ENCODE data around the gene HK3.
"Not testable (repeated sequence)": the region's sequence is repeated elsewhere in the genome, so short reads cannot be mapped to it uniquely, and the experiment has no call there.

Gene HK3

DNA sequence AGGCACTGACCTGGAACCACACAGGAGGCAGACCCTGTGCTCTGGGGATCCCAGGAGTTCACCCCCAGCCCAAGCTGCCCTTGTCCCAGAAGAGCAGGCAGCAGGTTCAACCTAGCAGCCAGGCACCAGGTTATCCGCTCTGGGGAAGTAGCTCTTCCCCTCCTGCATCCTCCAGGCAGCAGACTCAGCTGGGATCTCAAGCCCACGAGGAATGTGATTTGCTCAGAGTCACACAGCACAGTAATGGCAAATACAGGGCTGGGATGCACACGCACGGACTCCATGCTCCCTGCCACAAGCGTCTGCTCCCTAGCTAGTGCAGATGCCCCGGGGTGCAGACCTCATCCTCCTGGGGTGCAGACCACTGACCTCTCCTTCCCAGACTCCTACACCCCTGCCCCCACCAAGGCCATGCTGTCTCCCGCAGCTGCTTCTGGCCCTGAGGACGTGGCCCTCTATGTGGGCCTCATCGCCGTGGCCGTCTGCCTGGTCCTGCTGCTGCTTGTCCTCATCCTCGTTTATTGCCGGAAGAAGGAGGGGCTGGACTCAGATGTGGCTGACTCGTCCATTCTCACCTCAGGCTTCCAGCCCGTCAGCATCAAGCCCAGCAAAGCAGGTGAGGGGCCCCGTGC, 25.5 kb downstream of the HK3 start:
- H3K27ac ChIP-seq (ENCODE audit: insufficient read depth in 1 of 2, low read depth in 1 of 2, low read length in 2 of 2, poor library complexity in 1 of 2, severe bottlenecking in 2 of 2): no peak overlapping the region
- no peak overlapping the region for H3K4me3 ChIP-seq (ENCODE audit: control insufficient read depth in 1 of 7, extremely low read depth in 1 of 7, insufficient read depth in 4 of 7, low read depth in 2 of 7, low read length in 6 of 7)
- no peak for DNase-seq
- peaks cover 0 to 49% (median 9%) of the 10 kb centered on the region in 5 experiments for H3K27me3 ChIP-seq (replicated peaks in 2 of 5; ENCODE audit: control insufficient read depth in 4 of 5, insufficient read depth in 5 of 5, low read length in 4 of 5)
- ChIA-PET CTCF (no interaction called here), POLR2A (no interaction called here)
- WGBS (ENCODE audit: insufficient coverage): 82% methylated on average over 16 of the region's 16 CpGs
- H3K9me3 ChIP-seq (ENCODE audit: control extremely low read depth in 1 of 5, control insufficient read depth in 4 of 5, insufficient read depth in 2 of 5, low read depth in 1 of 5, low read length in 4 of 5): peaks cover 0 to 9% (median 0%) of the 10 kb centered on the region in 5 experiments
- peaks cover 0 to 18% (median 13%) of the 10 kb centered on the region in 4 experiments for H3K4me1 ChIP-seq (ENCODE audit: control extremely low read depth in 1 of 4, control insufficient read depth in 4 of 4, insufficient read depth in 4 of 4, low read length in 3 of 4)
- no peaks in the 10 kb centered on the region for H3K36me3 ChIP-seq (ENCODE audit: control insufficient read depth in 4 of 4, insufficient read depth in 4 of 4, low read length in 3 of 4)

DNA sequence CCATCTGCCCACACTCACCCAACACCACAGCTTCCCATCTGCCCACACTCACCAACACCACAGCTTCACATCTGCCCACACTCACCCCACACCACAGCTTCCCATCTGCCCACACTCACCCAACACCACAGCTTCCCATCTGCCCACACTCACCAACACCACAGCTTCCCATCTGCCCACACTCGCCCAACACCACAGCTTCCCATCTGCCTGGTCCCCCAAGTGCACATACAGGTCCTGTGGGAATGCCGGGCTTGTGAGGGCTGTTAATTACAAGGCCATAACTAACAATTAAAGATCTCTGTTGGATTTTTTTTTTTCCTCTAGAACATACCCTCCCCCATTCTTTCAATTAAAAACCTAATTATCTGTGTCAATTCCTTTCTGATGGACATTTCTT, 26.1 kb downstream of the HK3 start:
- WGBS (ENCODE audit: insufficient coverage): 42% methylated on average over 2 of the region's 2 CpGs
- POLR2A ChIA-PET: interaction anchor here (0.7 kb wide), 1 partner anchor 25 kb away, joined by 4 read pairs; no protein-coding TSS in a partner anchor
- H3K9me3 ChIP-seq (ENCODE audit: control extremely low read depth in 1 of 5, control insufficient read depth in 4 of 5, insufficient read depth in 2 of 5, low read depth in 1 of 5, low read length in 4 of 5); CTCF ChIA-PET; H3K36me3 ChIP-seq (ENCODE audit: control insufficient read depth in 4 of 4, insufficient read depth in 4 of 4, low read length in 3 of 4); H3K27ac ChIP-seq (ENCODE audit: insufficient read depth in 1 of 2, low read depth in 1 of 2, low read length in 2 of 2, poor library complexity in 1 of 2, severe bottlenecking in 2 of 2); H3K4me3 ChIP-seq (ENCODE audit: control insufficient read depth in 1 of 7, extremely low read depth in 1 of 7, insufficient read depth in 4 of 7, low read depth in 2 of 7, low read length in 6 of 7): not testable (repeated sequence)
- Histone ChIP-seq H3K27me3 (replicated peaks in 2 of 5; ENCODE audit: control insufficient read depth in 4 of 5, insufficient read depth in 5 of 5, low read length in 4 of 5) (peaks cover 0 to 49% (median 10%) of the 10 kb centered on the region in 5 experiments), H3K4me1 (ENCODE audit: control extremely low read depth in 1 of 4, control insufficient read depth in 4 of 4, insufficient read depth in 4 of 4, low read length in 3 of 4) (peaks cover 0 to 18% (median 13%) of the 10 kb centered on the region in 4 experiments)
- DNase-seq: peak in 2 of 3 donors; percentile 28 to 49

DNA sequence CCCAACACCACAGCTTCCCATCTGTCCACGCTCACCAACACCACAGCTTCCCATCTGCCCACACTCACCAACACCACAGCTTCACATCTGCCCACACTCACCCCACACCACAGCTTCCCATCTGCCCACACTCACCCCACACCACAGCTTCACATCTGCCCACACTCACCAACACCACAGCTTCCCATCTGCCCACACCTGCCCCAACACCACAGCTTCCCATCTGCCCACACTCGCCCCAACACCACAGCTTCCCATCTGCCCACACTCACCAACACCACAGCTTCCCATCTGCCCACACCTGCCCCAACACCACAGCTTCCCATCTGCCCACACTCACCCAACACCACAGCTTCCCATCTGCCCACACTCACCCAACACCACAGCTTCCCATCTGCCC, 26.6 kb downstream of the HK3 start:
- CTCF ChIA-PET; H3K27ac ChIP-seq (ENCODE audit: insufficient read depth in 1 of 2, low read depth in 1 of 2, low read length in 2 of 2, poor library complexity in 1 of 2, severe bottlenecking in 2 of 2); DNase-seq; H3K9me3 ChIP-seq (ENCODE audit: control extremely low read depth in 1 of 5, control insufficient read depth in 4 of 5, insufficient read depth in 2 of 5, low read depth in 1 of 5, low read length in 4 of 5); H3K36me3 ChIP-seq (ENCODE audit: control insufficient read depth in 4 of 4, insufficient read depth in 4 of 4, low read length in 3 of 4); H3K4me3 ChIP-seq (ENCODE audit: control insufficient read depth in 1 of 7, extremely low read depth in 1 of 7, insufficient read depth in 4 of 7, low read depth in 2 of 7, low read length in 6 of 7): not testable (repeated sequence)
- 0% methylated on average over 1 of the region's 2 CpGs for WGBS (ENCODE audit: insufficient coverage)
- peaks cover 0 to 18% (median 13%) of the 10 kb centered on the region in 4 experiments for H3K4me1 ChIP-seq (ENCODE audit: control extremely low read depth in 1 of 4, control insufficient read depth in 4 of 4, insufficient read depth in 4 of 4, low read length in 3 of 4)
- peaks cover 0 to 48% (median 11%) of the 10 kb centered on the region in 5 experiments for H3K27me3 ChIP-seq (replicated peaks in 2 of 5; ENCODE audit: control insufficient read depth in 4 of 5, insufficient read depth in 5 of 5, low read length in 4 of 5)
- POLR2A ChIA-PET: interaction anchor here (0.7 kb wide), 2 partner anchors 25 to 383 kb away, joined by 4 to 5 read pairs; no protein-coding TSS in a partner anchor

DNA sequence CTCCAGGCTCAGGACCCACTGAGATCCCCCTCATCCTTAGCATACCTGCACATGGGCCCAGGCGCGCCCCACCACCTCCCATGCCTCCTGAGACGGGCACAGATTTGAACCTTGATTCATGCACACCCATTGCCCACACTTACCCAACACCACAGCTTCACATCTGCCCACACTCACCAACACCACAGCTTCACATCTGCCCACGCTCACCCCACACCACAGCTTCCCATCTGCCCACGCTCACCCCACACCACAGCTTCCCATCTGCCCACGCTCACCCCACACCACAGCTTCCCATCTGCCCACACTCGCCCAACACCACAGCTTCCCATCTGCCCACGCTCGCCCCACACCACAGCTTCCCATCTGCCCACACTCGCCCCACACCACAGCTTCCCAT, 28.5 kb downstream of the HK3 start:
- H3K4me3 ChIP-seq (ENCODE audit: control insufficient read depth in 1 of 7, extremely low read depth in 1 of 7, insufficient read depth in 4 of 7, low read depth in 2 of 7, low read length in 6 of 7); H3K36me3 ChIP-seq (ENCODE audit: control insufficient read depth in 4 of 4, insufficient read depth in 4 of 4, low read length in 3 of 4); H3K27ac ChIP-seq (ENCODE audit: insufficient read depth in 1 of 2, low read depth in 1 of 2, low read length in 2 of 2, poor library complexity in 1 of 2, severe bottlenecking in 2 of 2); CTCF ChIA-PET; H3K9me3 ChIP-seq (ENCODE audit: control extremely low read depth in 1 of 5, control insufficient read depth in 4 of 5, insufficient read depth in 2 of 5, low read depth in 1 of 5, low read length in 4 of 5); H3K4me1 ChIP-seq (ENCODE audit: control extremely low read depth in 1 of 4, control insufficient read depth in 4 of 4, insufficient read depth in 4 of 4, low read length in 3 of 4); POLR2A ChIA-PET: not testable (repeated sequence)
- 75% methylated on average over 4 of the region's 10 CpGs for WGBS (ENCODE audit: insufficient coverage)
- peak; percentile 21 to 38 (median 29) for DNase-seq
- H3K27me3 ChIP-seq (replicated peaks in 2 of 5; ENCODE audit: control insufficient read depth in 4 of 5, insufficient read depth in 5 of 5, low read length in 4 of 5): peaks cover 0 to 48% (median 21%) of the 10 kb centered on the region in 5 experiments

DNA sequence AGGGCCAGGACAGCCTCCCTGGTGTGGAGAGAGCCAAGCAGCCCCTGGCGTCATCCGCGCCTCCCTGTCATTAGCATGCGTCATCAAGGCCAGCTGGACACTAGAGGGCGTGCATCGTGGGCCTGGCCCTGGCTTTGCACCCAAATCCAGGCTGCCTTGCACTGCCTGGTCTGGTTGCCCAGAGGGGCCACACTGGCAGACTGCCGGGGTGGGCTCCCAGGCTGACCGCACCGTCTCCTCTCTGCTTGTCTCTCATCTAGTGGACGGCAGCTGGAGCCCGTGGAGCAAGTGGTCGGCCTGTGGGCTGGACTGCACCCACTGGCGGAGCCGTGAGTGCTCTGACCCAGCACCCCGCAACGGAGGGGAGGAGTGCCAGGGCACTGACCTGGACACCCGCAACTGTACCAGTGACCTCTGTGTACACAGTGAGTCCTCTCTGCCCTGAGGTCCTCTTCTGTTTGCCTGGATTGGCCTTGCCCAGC, 29.0 kb downstream of the HK3 start:
- WGBS (ENCODE audit: insufficient coverage): 71% methylated on average over 17 of the region's 17 CpGs
- no peak for DNase-seq
- H3K27me3 ChIP-seq (replicated peaks in 2 of 5; ENCODE audit: control insufficient read depth in 4 of 5, insufficient read depth in 5 of 5, low read length in 4 of 5): peaks cover 0 to 48% (median 19%) of the 10 kb centered on the region in 5 experiments
- H3K4me3 ChIP-seq (ENCODE audit: control insufficient read depth in 1 of 7, extremely low read depth in 1 of 7, insufficient read depth in 4 of 7, low read depth in 2 of 7, low read length in 6 of 7): no peak overlapping the region
- no peak overlapping the region for H3K27ac ChIP-seq (ENCODE audit: insufficient read depth in 1 of 2, low read depth in 1 of 2, low read length in 2 of 2, poor library complexity in 1 of 2, severe bottlenecking in 2 of 2)
- peaks cover 0 to under 1% (median 0%) of the 10 kb centered on the region in 4 experiments for H3K4me1 ChIP-seq (ENCODE audit: control extremely low read depth in 1 of 4, control insufficient read depth in 4 of 4, insufficient read depth in 4 of 4, low read length in 3 of 4)
- ChIA-PET CTCF (no interaction called here), POLR2A (no interaction called here)
- H3K36me3 ChIP-seq (ENCODE audit: control insufficient read depth in 4 of 4, insufficient read depth in 4 of 4, low read length in 3 of 4): no peaks in the 10 kb centered on the region
- peaks cover 0 to 9% (median 0%) of the 10 kb centered on the region in 5 experiments for H3K9me3 ChIP-seq (ENCODE audit: control extremely low read depth in 1 of 5, control insufficient read depth in 4 of 5, insufficient read depth in 2 of 5, low read depth in 1 of 5, low read length in 4 of 5)

DNA sequence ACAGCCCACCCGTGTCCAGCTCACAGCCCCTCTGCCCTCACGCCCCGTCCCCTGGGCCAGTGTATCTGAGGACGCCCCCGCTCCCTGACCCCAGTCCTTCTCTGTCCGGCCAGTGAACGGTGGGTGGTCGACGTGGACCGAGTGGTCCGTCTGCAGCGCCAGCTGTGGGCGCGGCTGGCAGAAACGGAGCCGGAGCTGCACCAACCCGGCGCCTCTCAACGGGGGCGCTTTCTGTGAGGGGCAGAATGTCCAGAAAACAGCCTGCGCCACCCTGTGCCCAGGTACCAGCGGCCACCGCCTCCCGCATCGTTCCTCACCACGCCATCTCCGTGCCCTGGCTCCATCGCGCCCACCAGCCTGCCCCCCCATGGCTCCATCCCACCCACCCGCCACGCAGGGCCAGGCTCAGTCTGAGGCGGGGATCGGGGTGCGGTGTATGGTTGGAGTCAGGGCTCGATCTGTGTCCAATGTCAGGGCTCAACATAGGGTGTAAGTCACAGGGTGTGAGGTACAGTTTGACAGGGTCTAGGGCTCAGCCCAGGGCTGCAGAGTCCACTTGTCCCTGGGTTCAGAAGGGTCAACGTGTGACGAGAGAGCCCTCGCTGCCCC, 29.5 kb downstream of the HK3 start:
- Histone ChIP-seq H3K27ac (ENCODE audit: insufficient read depth in 1 of 2, low read depth in 1 of 2, low read length in 2 of 2, poor library complexity in 1 of 2, severe bottlenecking in 2 of 2) (no peak overlapping the region), H3K4me3 (ENCODE audit: control insufficient read depth in 1 of 7, extremely low read depth in 1 of 7, insufficient read depth in 4 of 7, low read depth in 2 of 7, low read length in 6 of 7) (no peak overlapping the region), H3K9me3 (ENCODE audit: control extremely low read depth in 1 of 5, control insufficient read depth in 4 of 5, insufficient read depth in 2 of 5, low read depth in 1 of 5, low read length in 4 of 5) (peaks cover 0 to 9% (median 0%) of the 10 kb centered on the region in 5 experiments), H3K27me3 (replicated peaks in 2 of 5; ENCODE audit: control insufficient read depth in 4 of 5, insufficient read depth in 5 of 5, low read length in 4 of 5) (peaks cover 0 to 48% (median 18%) of the 10 kb centered on the region in 5 experiments), H3K4me1 (ENCODE audit: control extremely low read depth in 1 of 4, control insufficient read depth in 4 of 4, insufficient read depth in 4 of 4, low read length in 3 of 4) (no peaks in the 10 kb centered on the region), H3K36me3 (ENCODE audit: control insufficient read depth in 4 of 4, insufficient read depth in 4 of 4, low read length in 3 of 4) (no peaks in the 10 kb centered on the region)
- ChIA-PET POLR2A (no interaction called here), CTCF (no interaction called here)
- DNase-seq: no peak
- 89% methylated on average over 28 of the region's 38 CpGs for WGBS (ENCODE audit: insufficient coverage)

DNA sequence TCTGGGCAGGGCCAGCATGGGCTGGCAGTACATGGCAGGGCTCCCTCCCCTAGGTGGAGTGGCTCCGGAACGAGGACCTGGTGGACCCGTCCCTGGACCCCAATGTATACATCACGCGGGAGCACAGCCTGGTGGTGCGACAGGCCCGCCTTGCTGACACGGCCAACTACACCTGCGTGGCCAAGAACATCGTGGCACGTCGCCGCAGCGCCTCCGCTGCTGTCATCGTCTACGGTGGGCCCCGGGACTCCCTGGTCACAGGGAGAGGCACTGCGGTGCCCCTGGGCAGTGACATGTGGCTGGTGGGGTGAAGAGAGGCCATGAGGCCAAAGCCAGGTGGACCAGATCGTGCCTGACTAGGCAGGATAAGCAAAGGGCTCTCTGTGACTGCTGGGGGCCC, 30.4 kb downstream of the HK3 start:
- Histone ChIP-seq H3K4me3 (ENCODE audit: control insufficient read depth in 1 of 7, extremely low read depth in 1 of 7, insufficient read depth in 4 of 7, low read depth in 2 of 7, low read length in 6 of 7) (no peak overlapping the region), H3K36me3 (ENCODE audit: control insufficient read depth in 4 of 4, insufficient read depth in 4 of 4, low read length in 3 of 4) (no peaks in the 10 kb centered on the region), H3K27ac (ENCODE audit: insufficient read depth in 1 of 2, low read depth in 1 of 2, low read length in 2 of 2, poor library complexity in 1 of 2, severe bottlenecking in 2 of 2) (no peak overlapping the region), H3K9me3 (ENCODE audit: control extremely low read depth in 1 of 5, control insufficient read depth in 4 of 5, insufficient read depth in 2 of 5, low read depth in 1 of 5, low read length in 4 of 5) (peaks cover 0 to 7% (median 0%) of the 10 kb centered on the region in 5 experiments), H3K27me3 (replicated peaks in 2 of 5; ENCODE audit: control insufficient read depth in 4 of 5, insufficient read depth in 5 of 5, low read length in 4 of 5) (peaks cover 0 to 53% (median 26%) of the 10 kb centered on the region in 5 experiments), H3K4me1 (ENCODE audit: control extremely low read depth in 1 of 4, control insufficient read depth in 4 of 4, insufficient read depth in 4 of 4, low read length in 3 of 4) (no peaks in the 10 kb centered on the region)
- ChIA-PET POLR2A (no interaction called here), CTCF (no interaction called here)
- WGBS (ENCODE audit: insufficient coverage): 95% methylated on average over 19 of the region's 20 CpGs
- no peak for DNase-seq
